Smooth muscle cell (in vitro differentiated cells): ENCODE results near the gene ACAP1. TPM values are rescaled to one million over a fixed set of nuclear protein-coding genes. Genes with fewer than 3 reads are reported as not detected.

Experiments
- DNase-seq: peaks from one replicate; lab custom pipeline; 2025; ENCODE audit not compliant: unreplicated experiment; lab: John Stamatoyannopoulos, UW
- H2AFZ ChIP-seq: fragments of 200-600 bp; sonication (generic); 2 replicates; pipeline ENCODE4 v1.6.0; 2016; ENCODE audit warnings: antibody characterized with exemption, low read depth, mild to moderate bottlenecking
- H3F3A ChIP-seq: fragments of 200-600 bp; sonication (generic); 2 replicates; pipeline ENCODE4 v1.6.0; 2017; ENCODE audit warnings: antibody characterized with exemption, low read depth
- H3K27ac ChIP-seq: fragments of 200-600 bp; sonication (generic); 2 replicates; pipeline ENCODE4 v1.5.1; 2016; ENCODE audit warnings: low read depth, mild to moderate bottlenecking
- H3K27me3 ChIP-seq: fragments of 200-600 bp; sonication (generic); 2 replicates; pipeline ENCODE4 v1.6.1; 2016; ENCODE audit warnings: low read depth, mild to moderate bottlenecking
- H3K36me3 ChIP-seq: fragments of 200-600 bp; sonication (generic); 2 replicates; pipeline ENCODE4 v1.5.1; 2016; ENCODE audit warnings: low read depth
- H3K4me1 ChIP-seq: fragments of 200-600 bp; sonication (generic); 2 replicates; pipeline ENCODE4 v1.5.1; 2016; ENCODE audit warnings: low read depth
- H3K4me2 ChIP-seq: fragments of 200-600 bp; sonication (generic); 2 replicates; pipeline ENCODE4 v1.6.0; 2016; ENCODE audit warnings: mild to moderate bottlenecking
- H3K4me3 ChIP-seq: fragments of 200-600 bp; sonication (generic); 2 replicates; pipeline ENCODE4 v1.5.1; 2016; ENCODE audit warnings: mild to moderate bottlenecking
- H3K79me2 ChIP-seq: fragments of 200-600 bp; sonication (generic); 2 replicates; pipeline ENCODE4 v1.6.0; 2016; ENCODE audit warnings: low read depth, mild to moderate bottlenecking
- H3K9ac ChIP-seq: fragments of 200-600 bp; sonication (generic); 2 replicates; pipeline ENCODE4 v1.6.0; 2016; ENCODE audit warnings: low read depth
- H3K9me3 ChIP-seq: fragments of 200-600 bp; sonication (generic); replicated peaks from 2 replicates; pipeline ENCODE4 v1.5.1; 2016; ENCODE audit warnings: low read depth
- H4K20me1 ChIP-seq: fragments of 200-600 bp; sonication (generic); 2 replicates; pipeline ENCODE4 v1.6.0; 2016; ENCODE audit warnings: low read depth
- WGBS: methylation state at CpG from one replicate; pipeline ENCODE4 v1.1.7; 2016; ENCODE audit warnings: low lambda C conversion rate; 5-methylcytosine and 5-hydroxymethylcytosine counted together
- polyA plus RNA-seq: library from polyadenylated mRNA; unstranded; fragments of >200 nt; fragmentation: Nextera tagmentation; extraction: Ambion mirVana; gene quantifications from 2 replicates; pipeline ENCODE4 v1.2.1, GENCODE V29; 2016
- total RNA-seq: library from RNA; depleted of rRNA; stranded (reverse); fragments of >200 nt; gene quantifications from 2 replicates; pipeline ENCODE4 v1.2.3, GENCODE V29; 2014
- TF ChIP-seq, protein P1 (sequence below): fragments of 200-600 bp; sonication (generic); IDR thresholded peaks from 2 replicates; pipeline ENCODE4 v1.5.1; 2017; ENCODE audit warnings: borderline replicate concordance, mild to moderate bottlenecking, antibody characterized with exemption; ENCODE audit not compliant: insufficient read depth, poor library complexity, severe bottlenecking

Gene ACAP1
- total and polyA plus RNA-seq, 2 experiments from 2014 or later: 15.2 to 31.6 TPM

GRCh38 chr17:7311110-7311705 lies 25.1 kb upstream of the ACAP1 start:
- no peak for DNase-seq
- 93% methylated on average over 7 of the region's 7 CpGs for WGBS
- Histone ChIP-seq H3K4me1 (peaks cover 16% of the 10 kb centered on the region), H3K4me2 (no peak overlapping the region), H3F3A (peaks cover 47% of the 10 kb centered on the region), H3K27ac (peak overlapping the region; percentile 95), H3K9me3 (no peaks in the 10 kb centered on the region), H3K4me3 (no peak overlapping the region), H3K79me2 (peaks cover 66% of the 10 kb centered on the region), H3K9ac (no peak overlapping the region), H3K27me3 (no peaks in the 10 kb centered on the region), H4K20me1 (peaks cover 70% of the 10 kb centered on the region), H3K36me3 (peaks cover 4% of the 10 kb centered on the region), H2AFZ (no peak overlapping the region)
- TF ChIP-seq, protein P1, sequence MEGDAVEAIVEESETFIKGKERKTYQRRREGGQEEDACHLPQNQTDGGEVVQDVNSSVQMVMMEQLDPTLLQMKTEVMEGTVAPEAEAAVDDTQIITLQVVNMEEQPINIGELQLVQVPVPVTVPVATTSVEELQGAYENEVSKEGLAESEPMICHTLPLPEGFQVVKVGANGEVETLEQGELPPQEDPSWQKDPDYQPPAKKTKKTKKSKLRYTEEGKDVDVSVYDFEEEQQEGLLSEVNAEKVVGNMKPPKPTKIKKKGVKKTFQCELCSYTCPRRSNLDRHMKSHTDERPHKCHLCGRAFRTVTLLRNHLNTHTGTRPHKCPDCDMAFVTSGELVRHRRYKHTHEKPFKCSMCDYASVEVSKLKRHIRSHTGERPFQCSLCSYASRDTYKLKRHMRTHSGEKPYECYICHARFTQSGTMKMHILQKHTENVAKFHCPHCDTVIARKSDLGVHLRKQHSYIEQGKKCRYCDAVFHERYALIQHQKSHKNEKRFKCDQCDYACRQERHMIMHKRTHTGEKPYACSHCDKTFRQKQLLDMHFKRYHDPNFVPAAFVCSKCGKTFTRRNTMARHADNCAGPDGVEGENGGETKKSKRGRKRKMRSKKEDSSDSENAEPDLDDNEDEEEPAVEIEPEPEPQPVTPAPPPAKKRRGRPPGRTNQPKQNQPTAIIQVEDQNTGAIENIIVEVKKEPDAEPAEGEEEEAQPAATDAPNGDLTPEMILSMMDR: no peak

GRCh38 chr17:7312432-7313087 lies 23.8 kb upstream of the ACAP1 start:
- H3K9ac ChIP-seq: no peak overlapping the region
- H3K27ac ChIP-seq: no peak overlapping the region
- no peak for DNase-seq
- H4K20me1 ChIP-seq: peaks cover 70% of the 10 kb centered on the region
- H3K4me2 ChIP-seq: no peak overlapping the region
- 90% methylated on average over 7 of the region's 7 CpGs for WGBS
- peaks cover 16% of the 10 kb centered on the region for H3K4me1 ChIP-seq
- TF ChIP-seq, protein P1: no peak
- peaks cover 65% of the 10 kb centered on the region for H3K79me2 ChIP-seq
- no peak overlapping the region for H2AFZ ChIP-seq
- H3K36me3 ChIP-seq: peaks cover 4% of the 10 kb centered on the region
- H3K27me3 ChIP-seq: no peaks in the 10 kb centered on the region
- H3K9me3 ChIP-seq: no peaks in the 10 kb centered on the region
- peaks cover 51% of the 10 kb centered on the region for H3F3A ChIP-seq
- no peak overlapping the region for H3K4me3 ChIP-seq

DNA sequence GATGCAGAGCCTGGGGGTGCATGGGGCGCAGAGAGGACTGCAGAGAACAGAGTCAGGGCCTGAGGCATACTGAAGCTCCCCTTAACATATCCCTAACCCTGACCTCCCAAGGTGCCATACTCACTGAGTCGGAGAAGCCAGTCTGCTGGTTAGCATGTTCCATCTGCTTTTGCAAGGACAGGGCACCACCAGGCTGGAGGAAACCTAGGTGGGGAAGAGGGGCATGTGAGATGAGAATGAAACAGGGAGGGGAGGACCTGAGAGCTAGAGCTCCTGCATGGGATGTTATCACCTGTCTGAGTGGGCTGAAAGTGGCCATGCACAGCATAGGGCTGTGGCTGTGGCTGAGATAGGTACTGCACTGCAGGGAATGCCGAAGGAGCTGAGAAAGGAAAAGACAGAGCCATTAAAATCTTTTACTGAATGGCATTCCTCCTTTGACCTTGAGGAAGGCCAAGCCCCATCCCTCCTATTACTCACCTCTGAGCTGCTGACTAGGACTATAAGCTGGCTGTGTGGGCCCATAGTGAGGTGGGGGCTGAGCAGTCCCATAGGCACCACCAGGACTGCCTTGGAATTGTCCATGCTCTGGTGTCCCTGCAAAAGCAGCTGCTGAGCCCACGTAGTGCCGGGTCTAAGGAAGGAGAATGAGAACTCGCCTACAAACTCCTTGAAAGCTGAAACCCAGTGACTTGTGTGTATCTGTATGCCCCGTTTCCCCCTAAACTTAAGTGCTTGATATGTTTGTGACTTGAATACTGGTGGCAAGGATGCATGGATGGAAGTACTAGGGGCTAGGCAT lies 23.0 kb upstream of the ACAP1 start:
- DNase-seq: no peak
- peak overlapping the region; percentile 98 for H3K4me2 ChIP-seq
- TF ChIP-seq, protein P1: no peak
- peaks cover 49% of the 10 kb centered on the region for H3F3A ChIP-seq
- no peak overlapping the region for H3K9ac ChIP-seq
- H3K4me3 ChIP-seq: no peak overlapping the region
- peaks cover 16% of the 10 kb centered on the region for H3K4me1 ChIP-seq
- H2AFZ ChIP-seq: no peak overlapping the region
- 94% methylated on average over 7 of the region's 7 CpGs for WGBS
- no peaks in the 10 kb centered on the region for H3K27me3 ChIP-seq
- H3K79me2 ChIP-seq: peaks cover 58% of the 10 kb centered on the region
- H3K9me3 ChIP-seq: no peaks in the 10 kb centered on the region
- H3K27ac ChIP-seq: peak overlapping the region; percentile 63
- H4K20me1 ChIP-seq: peaks cover 66% of the 10 kb centered on the region
- peaks cover 4% of the 10 kb centered on the region for H3K36me3 ChIP-seq
